GM19035 (cell line): ENCODE results near the gene NEK10.

ENCODE experiments used
- ATAC-seq: cut with Tn5 transposase; IDR thresholded peaks from one replicate; pipeline ENCODE4 v1.9.1; 2021; ENCODE audit not compliant: unreplicated experiment

Gene NEK10

DNA sequence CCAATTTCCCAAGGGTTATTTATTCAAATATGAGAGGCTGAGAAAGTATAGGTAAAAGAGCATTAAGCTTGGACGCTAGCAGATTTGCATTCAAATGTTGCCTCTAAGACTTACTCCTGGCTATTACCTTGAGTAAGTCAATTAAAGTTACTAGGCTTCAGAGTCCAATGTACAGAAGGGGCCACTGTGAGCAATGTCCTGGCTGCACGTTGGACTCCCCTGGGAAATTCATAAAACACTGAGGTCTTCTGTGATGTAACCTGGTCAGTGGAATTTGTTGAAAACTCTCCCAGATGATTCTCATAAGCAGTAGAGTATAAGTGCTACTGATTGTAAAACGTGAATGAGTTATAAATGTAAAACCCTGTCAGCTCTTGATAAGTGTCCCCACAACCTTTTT, 295.3 kb downstream of the NEK10 start:
- ATAC-seq = no peak

DNA sequence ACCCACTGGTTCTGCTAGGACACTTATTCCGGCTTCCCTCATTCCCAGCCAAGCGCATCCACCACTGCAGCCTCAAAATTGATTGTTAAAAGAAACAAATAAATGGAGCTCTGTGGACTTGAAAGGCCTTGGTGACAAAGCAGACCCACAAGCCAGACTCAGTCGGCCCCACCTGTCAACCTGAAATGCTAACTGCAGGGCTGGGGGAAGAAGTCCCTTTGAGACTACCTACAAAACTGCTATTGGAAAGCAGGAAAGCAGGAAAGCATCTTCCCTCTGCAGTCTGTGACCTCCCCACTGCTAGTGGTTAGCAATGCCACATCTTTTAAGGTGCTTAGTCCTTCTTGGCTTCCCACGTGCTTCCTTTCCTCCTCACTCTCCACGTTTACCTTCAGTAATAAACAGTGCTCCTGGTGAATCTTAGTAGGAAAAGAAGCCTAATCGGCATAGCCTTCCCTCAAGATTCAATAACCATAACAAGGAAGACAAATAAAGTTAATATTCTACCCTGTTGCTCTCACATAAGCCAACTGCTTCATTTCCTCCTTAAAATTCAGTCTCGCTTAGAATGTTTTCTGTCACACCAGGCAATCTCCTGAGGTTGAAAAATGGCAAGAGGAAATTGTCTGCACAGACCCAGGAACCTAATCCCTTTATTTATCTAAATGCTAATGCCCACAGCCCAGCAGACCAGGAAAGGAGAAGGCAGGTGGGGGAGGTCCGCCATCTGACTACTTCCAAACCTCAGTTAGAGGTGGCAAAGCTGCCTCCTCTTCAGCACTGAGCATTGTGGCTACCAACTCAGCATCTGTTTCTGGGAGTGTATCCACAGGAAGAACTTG, 296.2 kb downstream of the NEK10 start:
- ATAC-seq = no peak

DNA sequence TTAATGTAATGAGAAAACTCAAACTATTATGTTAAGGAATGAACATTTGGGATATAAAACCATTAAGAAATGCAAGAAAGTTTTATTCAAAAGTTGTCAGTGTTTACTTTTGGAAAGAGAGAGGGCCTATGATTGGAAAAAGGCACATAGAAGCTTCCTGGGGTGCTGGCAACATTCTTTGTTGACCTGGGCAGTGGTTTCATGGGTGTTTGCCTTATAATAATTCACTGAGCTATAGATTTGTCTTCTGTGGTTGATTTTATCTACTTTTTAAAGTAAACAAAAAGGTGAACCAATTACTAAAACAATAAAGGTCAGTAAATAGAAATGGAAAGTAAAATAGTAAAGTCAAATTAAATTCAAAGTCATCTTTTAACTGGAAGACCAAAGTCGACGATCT, 308.8 kb downstream of the NEK10 start:
- ATAC-seq = no peak
